Type B pancreatic cell (in vitro differentiated cells): Measurements from ENCODE around the gene FOXF1. TPM values are rescaled to one million over a fixed set of nuclear protein-coding genes. Genes with fewer than 3 reads are reported as not detected.

Experiments used
- DNase-seq: peaks from one replicate; pipeline ENCODE4 v3.0.0; 2021; ENCODE audit warnings: mixed read lengths; ENCODE audit not compliant: unreplicated experiment; ENCODE audit errors: extremely low spot score
- H3K27ac Mint-ChIP-seq: 2 replicates; pipeline ENCODE4 v1.8.0; 2021; ENCODE audit warnings: mild to moderate bottlenecking, mixed read lengths
- H3K27me3 Mint-ChIP-seq: 2 replicates; pipeline ENCODE4 v1.8.0; 2021; ENCODE audit warnings: mixed read lengths
- H3K36me3 Mint-ChIP-seq: 2 replicates; pipeline ENCODE4 v1.8.0; 2021; ENCODE audit warnings: mixed read lengths
- H3K4me1 Mint-ChIP-seq: one replicate; pipeline ENCODE4 v1.8.0; 2021; ENCODE audit warnings: mixed read lengths; ENCODE audit not compliant: unreplicated experiment
- H3K4me3 Mint-ChIP-seq: 2 replicates; pipeline ENCODE4 v1.8.0; 2021; ENCODE audit warnings: mild to moderate bottlenecking, mixed read lengths
- H3K9me3 Mint-ChIP-seq: 2 replicates; pipeline ENCODE4 v1.8.0; 2021; ENCODE audit warnings: mixed read lengths
- total RNA-seq: library from RNA; stranded (reverse); gene quantifications from 2 replicates; pipeline ENCODE4 v1.2.1, GENCODE V29; 2021; ENCODE audit warnings: low replicate concordance
- TF ChIP-seq, protein P1 (sequence below): fragments of 200-600 bp; sonication (generic); conservative IDR thresholded peaks from 2 replicates; pipeline ENCODE4 v1.5.0; 2021; ENCODE audit warnings: antibody characterized with exemption, mild to moderate bottlenecking

FOXF1 gene
- total RNA-seq, 1 donor from 2014 or later, result 3.4 TPM

- Mint-ChIP-seq H3K4me1 (peaks cover 36% of the 10 kb centered on the region), H3K27me3 (peaks cover 96% of the 10 kb centered on the region), H3K4me3 (peak overlapping the region; percentile 1), H3K27ac (no peak overlapping the region), H3K9me3 (no peaks in the 10 kb centered on the region), H3K36me3 (no peaks in the 10 kb centered on the region)
- TF ChIP-seq, protein P1, sequence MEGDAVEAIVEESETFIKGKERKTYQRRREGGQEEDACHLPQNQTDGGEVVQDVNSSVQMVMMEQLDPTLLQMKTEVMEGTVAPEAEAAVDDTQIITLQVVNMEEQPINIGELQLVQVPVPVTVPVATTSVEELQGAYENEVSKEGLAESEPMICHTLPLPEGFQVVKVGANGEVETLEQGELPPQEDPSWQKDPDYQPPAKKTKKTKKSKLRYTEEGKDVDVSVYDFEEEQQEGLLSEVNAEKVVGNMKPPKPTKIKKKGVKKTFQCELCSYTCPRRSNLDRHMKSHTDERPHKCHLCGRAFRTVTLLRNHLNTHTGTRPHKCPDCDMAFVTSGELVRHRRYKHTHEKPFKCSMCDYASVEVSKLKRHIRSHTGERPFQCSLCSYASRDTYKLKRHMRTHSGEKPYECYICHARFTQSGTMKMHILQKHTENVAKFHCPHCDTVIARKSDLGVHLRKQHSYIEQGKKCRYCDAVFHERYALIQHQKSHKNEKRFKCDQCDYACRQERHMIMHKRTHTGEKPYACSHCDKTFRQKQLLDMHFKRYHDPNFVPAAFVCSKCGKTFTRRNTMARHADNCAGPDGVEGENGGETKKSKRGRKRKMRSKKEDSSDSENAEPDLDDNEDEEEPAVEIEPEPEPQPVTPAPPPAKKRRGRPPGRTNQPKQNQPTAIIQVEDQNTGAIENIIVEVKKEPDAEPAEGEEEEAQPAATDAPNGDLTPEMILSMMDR, result no peak
- DNase-seq, result no peak
Observed at GRCh38 chr16:86502856-86503748, 7.2 kb upstream of the FOXF1 start.

- TF ChIP-seq, protein P1, result no peak
- no peak for DNase-seq
- H3K4me3 Mint-ChIP-seq, result no peak overlapping the region
- H3K27me3 Mint-ChIP-seq, result peaks cover 93% of the 10 kb centered on the region
- H3K27ac Mint-ChIP-seq, result no peak overlapping the region
- H3K4me1 Mint-ChIP-seq, result peaks cover 36% of the 10 kb centered on the region
- no peaks in the 10 kb centered on the region for H3K9me3 Mint-ChIP-seq
- H3K36me3 Mint-ChIP-seq, result no peaks in the 10 kb centered on the region
Observed at GRCh38 chr16:86503830-86504229, 6.5 kb upstream of the FOXF1 start.

GRCh38 chr16:86504315-86505184 is 5.8 kb upstream of the FOXF1 start:
- peaks cover 91% of the 10 kb centered on the region for H3K27me3 Mint-ChIP-seq
- TF ChIP-seq, protein P1, result no peak
- H3K36me3 Mint-ChIP-seq, result no peaks in the 10 kb centered on the region
- H3K4me3 Mint-ChIP-seq, result peak overlapping the region; percentile 59
- H3K9me3 Mint-ChIP-seq, result no peaks in the 10 kb centered on the region
- H3K4me1 Mint-ChIP-seq, result peaks cover 29% of the 10 kb centered on the region
- no peak for DNase-seq
- peak overlapping the region; percentile 46 for H3K27ac Mint-ChIP-seq

DNA sequence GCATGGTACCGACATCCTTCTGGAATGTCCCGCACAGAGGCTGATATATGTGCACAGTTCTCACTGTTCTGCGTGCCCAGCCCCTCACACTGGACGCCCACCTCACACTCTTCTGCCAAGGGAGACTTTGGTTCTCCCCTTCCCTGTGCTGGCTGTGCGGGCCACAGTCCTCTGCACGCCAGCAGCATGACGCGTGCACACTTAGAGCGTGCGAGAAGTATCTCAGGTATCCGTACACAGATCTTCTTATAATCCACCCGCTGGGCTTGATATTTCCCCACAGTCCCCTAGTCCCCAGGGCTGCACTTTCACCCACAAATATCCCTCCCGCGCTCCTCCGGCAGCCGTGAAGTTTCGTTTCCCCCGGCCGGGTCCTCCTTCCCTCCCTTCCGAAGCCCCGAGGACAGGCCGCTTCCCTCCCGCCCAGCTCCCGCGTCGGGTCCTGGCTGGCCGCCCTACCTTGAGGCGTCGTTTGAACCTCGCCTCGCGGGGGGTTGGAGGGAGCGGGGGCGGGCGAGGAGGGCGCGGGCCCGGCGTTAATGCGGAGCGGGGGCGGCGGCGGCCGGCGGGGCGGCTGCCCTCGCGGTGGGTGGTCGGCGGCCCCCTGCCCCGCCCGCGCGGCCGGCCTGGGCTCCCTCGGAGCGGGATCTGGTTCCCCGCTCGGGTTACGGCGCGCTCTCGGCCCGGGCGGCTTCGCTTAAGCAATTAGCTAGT is 5.0 kb upstream of the FOXF1 start:
- Mint-ChIP-seq H3K9me3 (no peaks in the 10 kb centered on the region), H3K4me1 (peaks cover 26% of the 10 kb centered on the region), H3K36me3 (no peaks in the 10 kb centered on the region), H3K4me3 (peak overlapping the region; percentile 59), H3K27me3 (peaks cover 84% of the 10 kb centered on the region), H3K27ac (peak overlapping the region; percentile 46)
- TF ChIP-seq, protein P1, result no peak
- no peak for DNase-seq
